ENCODE results near the gene PIEZO2. TPM values are rescaled to one million over a fixed set of nuclear protein-coding genes. Genes with fewer than 3 reads are reported as not detected.

Gene PIEZO2
- total and polyA plus RNA-seq, 2 donors (not counting 1 experiment from before 2014, with no cell fraction given) = not detected

GRCh38 chr18:10890022-10890421 is 259.3 kb downstream of the PIEZO2 start:
- H3K4me3 Mint-ChIP-seq = no peak overlapping the region
- WGBS (ENCODE audit: insufficient coverage) = no CpG with 5 or more reads among the region's 1 CpG
- Histone ChIP-seq H3K4me3 (ENCODE audit: control extremely low read depth in 1 of 5, extremely low read depth in 1 of 5, insufficient read depth in 1 of 5, low read depth in 2 of 5, low read length in 4 of 5) (no peak overlapping the region), H3K27ac (ENCODE audit: low read length in 2 of 2) (no peak overlapping the region), H3K4me2 (replicated peaks; ENCODE audit: low read depth, low read length, poor library complexity, severe bottlenecking) (no peak overlapping the region), H3K4me1 (ENCODE audit: control insufficient read depth in 2 of 2, insufficient read depth in 2 of 2, low read length in 2 of 2) (no peaks in the 10 kb centered on the region), H3K79me2 (ENCODE audit: control insufficient read depth, insufficient read depth, low read length) (no peaks in the 10 kb centered on the region), H3K9me3 (ENCODE audit: control extremely low read depth in 1 of 3, control insufficient read depth in 2 of 3, insufficient read depth in 1 of 3, low read length in 2 of 3) (no peaks in the 10 kb centered on the region), H2AFZ (ENCODE audit: insufficient read depth, low read depth, low read length, poor library complexity, severe bottlenecking) (no peak overlapping the region), H4K20me1 (ENCODE audit: control insufficient read depth, insufficient read depth, low read length, poor library complexity, severe bottlenecking) (no peaks in the 10 kb centered on the region), H3K36me3 (replicated peaks in 1 of 2; ENCODE audit: control extremely low read depth in 1 of 2, control insufficient read depth in 1 of 2, extremely low read depth in 1 of 2, insufficient read depth in 2 of 2, low read length in 1 of 2) (no peaks in the 10 kb centered on the region), H3K27me3 (replicated peaks in 1 of 4; ENCODE audit: control extremely low read depth in 1 of 4, control insufficient read depth in 3 of 4, insufficient read depth in 4 of 4, low read length in 3 of 4) (no peaks in the 10 kb centered on the region), H3K9ac (ENCODE audit: low read length) (no peak overlapping the region)
- DNase-seq (no peak), ATAC-seq (ENCODE audit: low read depth) (no peak)
- CTCF ChIA-PET = no interaction called here
- H3K27me3 Mint-ChIP-seq = peaks cover 32% of the 10 kb centered on the region
- TF ChIP-seq CTCF (IDR thresholded peaks at IDR 0.05) (no peak), EZH2 (IDR thresholded peaks at IDR 0.05; ENCODE audit: borderline replicate concordance, insufficient read depth, low read depth, low read length, poor library complexity, severe bottlenecking) (no peak)
- intact Hi-C loops (cut with micrococcal nuclease) = no loop called here
- peaks cover 2% of the 10 kb centered on the region for H3K4me1 Mint-ChIP-seq
- no peaks in the 10 kb centered on the region for H3K9me3 Mint-ChIP-seq (ENCODE audit: insufficient read depth)
- H3K27ac Mint-ChIP-seq = no peak overlapping the region
- POLR2A ChIA-PET = no interaction called here

GRCh38 chr18:10878703-10879102 is 270.7 kb downstream of the PIEZO2 start:
- Mint-ChIP-seq H3K27me3 (no peaks in the 10 kb centered on the region), H3K4me3 (no peak overlapping the region), H3K4me1 (no peaks in the 10 kb centered on the region), H3K27ac (no peak overlapping the region), H3K9me3 (ENCODE audit: insufficient read depth) (no peaks in the 10 kb centered on the region)
- ATAC-seq (ENCODE audit: low read depth) = no peak
- Histone ChIP-seq H3K9me3 (ENCODE audit: control extremely low read depth in 1 of 3, control insufficient read depth in 2 of 3, insufficient read depth in 1 of 3, low read length in 2 of 3) (no peaks in the 10 kb centered on the region), H3K27ac (ENCODE audit: low read length in 2 of 2) (no peak overlapping the region), H3K4me1 (ENCODE audit: control insufficient read depth in 2 of 2, insufficient read depth in 2 of 2, low read length in 2 of 2) (no peaks in the 10 kb centered on the region), H2AFZ (ENCODE audit: insufficient read depth, low read depth, low read length, poor library complexity, severe bottlenecking) (no peak overlapping the region), H3K9ac (ENCODE audit: low read length) (no peak overlapping the region), H3K36me3 (replicated peaks in 1 of 2; ENCODE audit: control extremely low read depth in 1 of 2, control insufficient read depth in 1 of 2, extremely low read depth in 1 of 2, insufficient read depth in 2 of 2, low read length in 1 of 2) (no peaks in the 10 kb centered on the region), H3K27me3 (replicated peaks in 1 of 4; ENCODE audit: control extremely low read depth in 1 of 4, control insufficient read depth in 3 of 4, insufficient read depth in 4 of 4, low read length in 3 of 4) (no peaks in the 10 kb centered on the region), H4K20me1 (ENCODE audit: control insufficient read depth, insufficient read depth, low read length, poor library complexity, severe bottlenecking) (no peaks in the 10 kb centered on the region), H3K4me2 (replicated peaks; ENCODE audit: low read depth, low read length, poor library complexity, severe bottlenecking) (no peak overlapping the region), H3K4me3 (ENCODE audit: control extremely low read depth in 1 of 5, extremely low read depth in 1 of 5, insufficient read depth in 1 of 5, low read depth in 2 of 5, low read length in 4 of 5) (no peak overlapping the region), H3K79me2 (ENCODE audit: control insufficient read depth, insufficient read depth, low read length) (no peaks in the 10 kb centered on the region)
- intact Hi-C loops (cut with micrococcal nuclease) = no loop called here
- TF ChIP-seq EZH2 (IDR thresholded peaks at IDR 0.05; ENCODE audit: borderline replicate concordance, insufficient read depth, low read depth, low read length, poor library complexity, severe bottlenecking) (no peak), CTCF (IDR thresholded peaks at IDR 0.05) (no peak)
- ChIA-PET POLR2A (no interaction called here), CTCF (no interaction called here)
- WGBS (ENCODE audit: insufficient coverage) = 50% methylated on average over 1 of the region's 1 CpG
- DNase-seq = no peak

All from B cell (primary cell).